ENCODE data around the gene CLSTN2. TPM values are rescaled to one million over a fixed set of nuclear protein-coding genes. Genes with fewer than 3 reads are reported as not detected.

The CLSTN2 gene
- total RNA-seq, 1 donor from 2014 or later, result 44.1 TPM

- DNase-seq (ENCODE audit: low spot score), result no peak
Observed at GRCh38 chr3:140180603-140181002, 245.6 kb downstream of the CLSTN2 start.

- no peak for DNase-seq (ENCODE audit: low spot score)
Observed at GRCh38 chr3:140185375-140185774, 250.4 kb downstream of the CLSTN2 start.

DNA sequence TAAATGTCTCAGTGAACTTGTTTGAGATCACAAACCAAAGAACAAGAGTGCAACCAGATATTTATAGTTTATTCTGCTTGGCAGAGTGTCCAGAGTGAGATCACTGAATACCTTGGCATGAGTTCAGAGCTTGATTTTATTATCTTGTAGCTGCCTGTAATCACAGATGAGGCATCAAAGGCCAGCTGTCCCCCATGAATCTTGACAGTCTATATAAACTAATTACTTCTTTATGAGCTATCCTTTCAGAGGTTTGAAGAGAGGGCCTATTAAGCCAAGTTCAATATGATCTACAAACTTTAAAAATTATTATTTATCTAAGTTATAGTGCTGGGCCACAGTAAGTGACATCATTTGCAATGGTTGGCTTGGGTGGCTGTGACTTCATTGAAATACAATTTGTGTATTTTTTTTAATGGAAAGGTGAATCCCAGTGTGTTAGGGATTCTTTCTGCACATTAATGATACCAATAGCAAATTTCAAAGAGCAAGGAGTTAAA is 251.5 kb downstream of the CLSTN2 start:
- DNase-seq (ENCODE audit: low spot score), result no peak

GRCh38 chr3:140187028-140187427 is 252.0 kb downstream of the CLSTN2 start:
- no peak for DNase-seq (ENCODE audit: low spot score)

DNA sequence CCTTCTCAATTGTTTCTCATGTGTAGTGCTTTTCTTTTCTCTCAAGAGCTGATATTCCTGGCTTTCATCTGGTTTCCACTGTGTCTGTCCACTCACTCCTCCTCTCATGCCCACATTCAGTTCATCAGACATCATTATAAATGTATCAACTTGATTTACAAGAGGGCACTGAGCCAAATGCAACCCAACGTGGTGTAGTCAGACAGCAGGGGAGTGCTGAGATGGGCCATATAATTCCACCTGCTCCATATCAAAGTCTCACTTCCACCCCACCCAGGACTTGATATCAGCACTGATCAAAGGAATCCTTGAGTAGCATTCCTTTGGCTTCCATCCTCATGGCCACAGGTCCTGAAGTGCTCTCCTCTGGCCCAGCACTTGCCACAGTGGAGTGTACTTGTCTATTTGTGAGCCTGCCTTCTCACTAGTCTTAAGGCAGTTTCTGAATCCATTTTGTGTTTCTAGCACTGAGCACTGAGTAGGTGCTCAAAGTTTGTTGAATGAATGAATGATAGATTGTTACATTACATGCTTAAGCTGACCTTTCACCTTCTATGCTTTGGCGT is 252.8 kb downstream of the CLSTN2 start:
- DNase-seq (ENCODE audit: low spot score), result no peak

DNA sequence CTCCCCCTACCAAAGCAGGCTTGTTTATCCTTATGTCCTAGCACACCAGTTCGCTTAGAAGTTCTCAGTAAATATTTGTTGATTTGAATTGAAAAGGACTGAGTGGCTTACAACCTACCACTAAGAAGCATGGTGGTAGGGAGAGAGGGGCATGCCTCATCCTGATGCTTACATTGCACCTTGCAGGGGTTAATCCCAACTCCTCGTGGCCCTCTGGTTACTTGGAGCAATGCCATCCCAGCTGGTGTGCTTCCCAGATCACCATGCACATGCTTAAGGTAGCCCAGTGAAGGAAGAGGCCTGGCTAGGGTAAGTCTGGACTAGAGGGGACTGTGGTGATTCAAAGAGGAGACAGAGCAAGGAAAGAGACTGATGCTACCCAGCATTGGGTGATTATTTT is 253.3 kb downstream of the CLSTN2 start:
- no peak for DNase-seq (ENCODE audit: low spot score)

- no peak for DNase-seq (ENCODE audit: low spot score)
Observed at GRCh38 chr3:140189267-140189666, 254.3 kb downstream of the CLSTN2 start.

DNA sequence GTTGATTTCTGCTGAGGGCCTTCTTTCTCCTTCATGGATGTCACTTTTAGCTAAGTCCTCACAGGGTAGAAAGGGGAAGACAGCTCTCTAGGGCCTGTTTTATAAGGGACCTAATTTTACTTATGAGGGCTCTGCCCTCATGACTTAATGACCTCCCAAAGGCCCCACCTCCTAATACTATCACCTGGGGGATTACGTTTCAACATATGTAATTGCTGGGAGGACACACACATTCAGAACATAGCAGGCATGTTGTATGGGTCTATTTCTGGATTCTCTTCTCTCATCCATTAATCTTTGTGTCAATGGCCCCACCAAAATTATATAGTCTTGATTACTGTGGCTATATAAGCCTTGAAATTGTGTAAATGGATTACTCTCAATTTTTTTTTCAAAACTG is 255.0 kb downstream of the CLSTN2 start:
- no peak for DNase-seq (ENCODE audit: low spot score)

GRCh38 chr3:140196970-140197369 is 262.0 kb downstream of the CLSTN2 start:
- no peak for DNase-seq (ENCODE audit: low spot score)

- DNase-seq (ENCODE audit: low spot score), result no peak
Observed at GRCh38 chr3:140198242-140198641, 263.3 kb downstream of the CLSTN2 start.

- DNase-seq (ENCODE audit: low spot score), result no peak
Observed at GRCh38 chr3:140199008-140199407, 264.0 kb downstream of the CLSTN2 start.

DNA sequence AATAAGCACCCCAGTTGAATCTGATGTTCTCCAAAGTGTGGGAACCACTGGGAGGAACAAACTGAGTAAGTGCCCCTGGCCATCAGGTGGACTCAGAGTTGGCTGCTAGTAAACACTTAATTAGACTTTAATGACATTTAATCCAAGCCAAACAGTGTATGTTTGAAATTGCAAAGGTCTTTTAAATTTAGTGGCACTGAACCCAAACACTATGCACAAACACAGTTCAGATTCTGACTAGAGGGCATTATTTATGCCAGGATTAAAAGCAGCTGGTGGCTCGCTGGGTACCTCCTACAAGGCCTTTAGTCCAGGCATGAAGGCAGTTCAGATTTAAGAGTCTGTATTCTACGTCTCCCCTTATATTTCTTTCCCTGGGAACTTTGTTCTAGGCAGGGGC is 264.8 kb downstream of the CLSTN2 start:
- DNase-seq (ENCODE audit: low spot score), result no peak

- DNase-seq (ENCODE audit: low spot score), result no peak
Observed at GRCh38 chr3:140203510-140203909, 268.5 kb downstream of the CLSTN2 start.

- no peak for DNase-seq (ENCODE audit: low spot score)
Observed at GRCh38 chr3:140204271-140204984, 269.4 kb downstream of the CLSTN2 start.

DNA sequence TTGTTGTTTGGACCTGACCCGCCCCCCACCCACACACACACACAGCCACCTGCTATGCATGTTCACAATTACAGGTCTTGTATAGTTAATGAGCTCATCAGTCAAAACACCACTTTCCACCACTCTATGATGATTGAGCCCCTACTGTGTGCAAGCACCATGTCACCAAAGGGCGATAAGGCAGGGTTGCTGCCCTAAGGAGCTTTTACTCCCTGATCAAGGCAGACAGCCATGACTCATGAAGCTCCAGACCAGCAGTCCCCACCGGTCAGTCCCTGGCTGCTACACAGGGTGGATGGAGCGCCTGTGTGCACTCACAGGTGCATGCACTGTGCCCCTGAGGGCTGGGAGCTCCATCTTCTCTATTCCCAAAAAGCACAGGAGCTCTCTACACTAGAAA is 270.6 kb downstream of the CLSTN2 start:
- DNase-seq (ENCODE audit: low spot score), result no peak

- no peak for DNase-seq (ENCODE audit: low spot score)
Observed at GRCh38 chr3:140206196-140207040, 271.4 kb downstream of the CLSTN2 start.

DNA sequence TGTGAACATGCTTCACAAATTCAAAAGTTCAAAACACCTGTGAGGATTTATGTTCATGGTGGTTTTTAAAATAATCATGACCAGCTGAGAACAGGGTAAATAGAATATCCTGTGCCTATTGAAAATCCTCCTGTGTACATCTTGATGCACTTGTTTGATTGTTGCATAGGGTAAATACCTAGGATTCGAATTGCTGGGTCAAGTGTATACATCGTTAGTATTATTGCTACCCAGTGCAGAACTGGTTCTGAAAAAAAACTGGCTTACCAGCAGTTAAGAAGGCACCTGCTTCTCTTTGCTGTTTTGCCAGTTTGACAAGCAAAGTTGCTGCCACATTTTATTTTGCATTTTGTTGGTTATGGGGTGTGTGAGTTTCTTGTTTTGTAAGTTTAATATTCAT is 272.6 kb downstream of the CLSTN2 start:
- no peak for DNase-seq (ENCODE audit: low spot score)

DNA sequence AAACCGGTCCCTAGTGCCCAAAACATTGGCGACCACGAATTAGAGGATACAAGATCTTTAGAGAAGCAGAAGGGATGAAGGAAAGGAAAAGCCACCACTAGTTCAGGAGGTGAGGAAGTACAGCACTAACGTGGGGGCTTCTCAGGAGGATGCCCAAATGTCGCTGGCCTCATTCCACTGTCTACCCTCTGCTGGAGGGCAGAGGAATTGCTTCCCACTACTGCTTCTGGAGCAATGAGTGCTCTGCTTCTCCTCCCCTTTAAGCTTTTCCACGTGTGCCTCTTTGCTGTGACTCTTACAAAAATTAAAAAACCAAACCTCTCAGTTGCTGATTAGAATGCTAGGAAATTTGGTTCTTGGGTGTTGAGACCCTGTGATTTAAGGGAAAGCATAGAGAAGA is 281.3 kb downstream of the CLSTN2 start:
- no peak for DNase-seq (ENCODE audit: low spot score)

DNA sequence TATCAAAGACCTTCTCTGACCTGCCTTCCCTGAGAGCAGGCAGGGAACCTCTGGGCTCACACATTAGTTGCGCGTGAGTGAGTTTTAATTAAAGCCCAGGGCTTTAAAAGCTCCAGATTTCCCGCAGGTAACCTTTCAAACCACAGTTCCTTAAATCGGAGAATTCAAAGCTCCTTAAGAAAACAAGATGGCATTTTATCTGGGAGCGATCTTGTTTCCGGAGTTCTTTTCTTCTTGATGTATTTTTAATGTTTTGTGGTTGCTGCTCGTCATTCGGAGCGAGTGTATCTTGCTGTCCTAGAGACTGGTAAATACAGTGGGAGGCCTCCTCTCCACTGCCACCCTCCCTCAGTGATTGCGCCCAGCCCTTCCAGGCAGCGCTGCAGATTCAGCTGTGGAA is 284.3 kb downstream of the CLSTN2 start:
- no peak for DNase-seq (ENCODE audit: low spot score)

DNA sequence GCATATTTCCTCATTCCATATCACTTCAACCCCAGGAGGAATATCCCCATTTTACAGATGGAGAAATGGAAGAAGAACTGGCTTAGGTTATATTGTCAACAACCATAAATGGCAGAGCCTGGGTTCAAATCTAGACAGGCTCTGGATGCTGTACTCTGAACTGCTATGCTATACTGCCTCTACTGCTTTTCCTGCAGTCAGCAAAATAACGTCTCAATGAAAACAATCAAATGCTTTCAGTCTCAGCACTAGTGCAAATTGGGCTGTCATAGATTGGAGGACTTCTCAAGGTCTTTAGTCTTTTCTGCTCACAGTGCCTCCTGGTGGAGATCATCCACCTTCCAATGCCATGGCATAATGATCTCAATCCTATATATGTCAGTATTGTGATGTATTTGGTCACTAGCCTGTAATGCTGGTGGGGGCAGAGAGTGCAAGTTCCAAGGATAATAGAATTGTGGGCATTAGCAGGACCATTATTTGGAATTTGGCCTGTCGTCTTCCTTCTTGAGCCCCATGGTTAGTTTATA is 285.0 kb downstream of the CLSTN2 start:
- DNase-seq (ENCODE audit: low spot score), result no peak

GRCh38 chr3:140223197-140223596 is 288.2 kb downstream of the CLSTN2 start:
- no peak for DNase-seq (ENCODE audit: low spot score)

GRCh38 chr3:140223631-140224030 is 288.6 kb downstream of the CLSTN2 start:
- DNase-seq (ENCODE audit: low spot score), result no peak

All from mesenteric fat pad (tissue), 1 donor.